IMR-90 (cell line): ENCODE data around the gene PIKFYVE.

Experiments
- BHLHE40 ChIP-seq: fragments of 150-350 bp; IDR thresholded peaks from 2 replicates; pipeline ENCODE4 v1.6.1; 2016; ENCODE audit warnings: mild to moderate bottlenecking, low read depth, low read length
- CEBPB ChIP-seq: IDR thresholded peaks from 2 replicates; pipeline ENCODE4 v1.6.1; 2012; ENCODE audit warnings: low read depth, low read length, improper control_type of control experiment
- CTCF ChIP-seq: conservative IDR thresholded peaks from 2 replicates; pipeline ENCODE4 v1.5.1; 2012; ENCODE audit warnings: mild to moderate bottlenecking, low read depth, low read length, improper control_type of control experiment
- ELK1 ChIP-seq: fragments of 150-350 bp; IDR thresholded peaks from 2 replicates; pipeline ENCODE4 v1.6.1; 2016; ENCODE audit warnings: low read depth, mild to moderate bottlenecking, low read length, moderate library complexity, borderline replicate concordance
- FOS ChIP-seq: fragments of 150-350 bp; IDR thresholded peaks from 2 replicates; pipeline ENCODE4 v1.6.1; 2016; ENCODE audit warnings: low read depth, low read length
- MAFK ChIP-seq: IDR thresholded peaks from 2 replicates; pipeline ENCODE4 v1.6.1; 2012; ENCODE audit warnings: low read depth, low read length, improper control_type of control experiment
- MAZ ChIP-seq: IDR thresholded peaks from 2 replicates; pipeline ENCODE4 v1.6.1; 2012; ENCODE audit warnings: low read depth, mild to moderate bottlenecking, low read length, improper control_type of control experiment, moderate library complexity, borderline replicate concordance
- MXI1 ChIP-seq: IDR thresholded peaks from 2 replicates; pipeline ENCODE4 v1.6.1; 2012; ENCODE audit warnings: low read depth, mild to moderate bottlenecking, low read length, moderate library complexity, borderline replicate concordance
- NFE2L2 ChIP-seq: fragments of 150-350 bp; IDR thresholded peaks from 2 replicates; pipeline ENCODE4 v1.6.1; 2016; ENCODE audit warnings: low read depth, mild to moderate bottlenecking, low read length
- POLR2A ChIP-seq: IDR thresholded peaks from 2 replicates; pipeline ENCODE4 v1.6.1; 2012; ENCODE audit warnings: mild to moderate bottlenecking, low read depth, low read length
- RAD21 ChIP-seq: IDR thresholded peaks from 2 replicates; pipeline ENCODE4 v1.6.1; 2012; ENCODE audit warnings: low read length, improper control_type of control experiment
- RFX5 ChIP-seq: IDR thresholded peaks from 2 replicates; pipeline ENCODE4 v1.8.0; 2012; ENCODE audit warnings: low read depth, mild to moderate bottlenecking, low read length, moderate library complexity
- SMC3 ChIP-seq: fragments of 150-350 bp; IDR thresholded peaks from 2 replicates; pipeline ENCODE4 v1.6.1; 2016; ENCODE audit warnings: low read depth, mild to moderate bottlenecking, antibody characterized with exemption, low read length, moderate library complexity
- USF2 ChIP-seq: fragments of 150-350 bp; IDR thresholded peaks from 2 replicates; pipeline ENCODE4 v1.6.1; 2017; ENCODE audit warnings: mild to moderate bottlenecking, antibody characterized with exemption, low read length, low read depth

GRCh38 chr2:208326016-208326415 is 60.0 kb downstream of the PIKFYVE start:
- no peak for TF ChIP-seq CTCF
- no peak for TF ChIP-seq RAD21
- TF ChIP-seq MXI1, result no peak
- no peak for TF ChIP-seq ELK1
- no peak for TF ChIP-seq SMC3
- no peak for TF ChIP-seq USF2
- TF ChIP-seq POLR2A, result no peak
- no peak for TF ChIP-seq CEBPB
- TF ChIP-seq MAFK, result no peak
- no peak for TF ChIP-seq BHLHE40
- no peak for TF ChIP-seq FOS
- no peak for TF ChIP-seq MAZ
- no peak for TF ChIP-seq NFE2L2
- TF ChIP-seq RFX5, result no peak
